Upper lobe of right lung (tissue), 1 donor: ENCODE results near the gene TUBGCP6. TPM values are rescaled to one million over a fixed set of nuclear protein-coding genes. Genes with fewer than 3 reads are reported as not detected.
A peak's percentile ranks its signal among the peaks of the same experiment; 100 is the strongest.

Experiments used
- ATAC-seq: fragments of 200-7000 bp; cut with Tn5 transposase; one replicate; pipeline ENCODE4 v1.9.1; 2020; ENCODE audit warnings: mild to moderate bottlenecking, moderate library complexity
- DNase-seq: peaks from one replicate; pipeline ENCODE4 v3.0.0-alpha.2; 2020
- H3K27ac ChIP-seq: fragments of 200-600 bp; one replicate; pipeline ENCODE4 v1.8.0; 2022
- H3K27me3 ChIP-seq: fragments of 200-600 bp; one replicate; pipeline ENCODE4 v1.8.0; 2022; ENCODE audit warnings: mild to moderate bottlenecking
- H3K36me3 ChIP-seq: fragments of 200-600 bp; one replicate; pipeline ENCODE4 v1.8.0; 2022
- H3K4me1 ChIP-seq: fragments of 200-600 bp; one replicate; pipeline ENCODE4 v1.8.0; 2022
- H3K4me3 ChIP-seq: fragments of 200-600 bp; one replicate; pipeline ENCODE4 v1.8.0; 2022; ENCODE audit warnings: mild to moderate bottlenecking
- H3K9me3 ChIP-seq: fragments of 200-600 bp; one replicate; pipeline ENCODE4 v1.8.0; 2022
- CTCF ChIP-seq: fragments of 200-600 bp; IDR thresholded peaks from one replicate; pipeline ENCODE4 v1.8.0; 2022; ENCODE audit warnings: antibody characterized with exemption
- intact Hi-C: fragments of 100-400 bp; cut with DNase I; formaldehyde crosslinking; loops from one replicate; pipeline ENCODE4 v1.11.0; 2022
- total RNA-seq: library from RNA; stranded (reverse); fragmentation: NEBNext Ultra II Directional; extraction: Animal tissue kit (Norgen Biotek cat#: 25700); gene quantifications from one replicate; pipeline ENCODE4 v1.2.1, GENCODE V29; 2021
- donor health status: DM: no; HTN: yes; CAD: no; lungs with severe emphysema.

Gene TUBGCP6
- total RNA-seq, 1 donor from 2014 or later, result 51.3 TPM

GRCh38 chr22:50253046-50253915, 8.5 kb upstream of the TUBGCP6 start:
- H3K27me3 ChIP-seq, result no peaks in the 10 kb centered on the region
- H3K9me3 ChIP-seq, result no peaks in the 10 kb centered on the region
- intact Hi-C loops, result no loop called here
- H3K4me3 ChIP-seq, result no peak overlapping the region
- no peaks in the 10 kb centered on the region for H3K36me3 ChIP-seq
- ATAC-seq (no peak), DNase-seq (no peak)
- H3K4me1 ChIP-seq, result peaks cover 11% of the 10 kb centered on the region
- no peak for TF ChIP-seq CTCF
- no peak overlapping the region for H3K27ac ChIP-seq

GRCh38 chr22:50252082-50253045, 7.5 kb upstream of the TUBGCP6 start:
- intact Hi-C loops, result no loop called here
- peak; percentile 90 for DNase-seq
- H3K27ac ChIP-seq, result peak overlapping the region; percentile 75

GRCh38 chr22:50251477-50252081, 6.8 kb upstream of the TUBGCP6 start:
- DNase-seq (no peak), ATAC-seq (peak; percentile 1)
- peak overlapping the region; percentile 75 for H3K27ac ChIP-seq

More at GRCh38 chr22:50252082-50253045, 7.5 kb upstream of the TUBGCP6 start:
- peaks cover 7% of the 10 kb centered on the region for H3K36me3 ChIP-seq
- no peaks in the 10 kb centered on the region for H3K9me3 ChIP-seq
- peak; percentile 74 for ATAC-seq
- no peaks in the 10 kb centered on the region for H3K27me3 ChIP-seq
- H3K4me1 ChIP-seq, result peaks cover 11% of the 10 kb centered on the region
- peak; percentile 72 for TF ChIP-seq CTCF
- H3K4me3 ChIP-seq, result peak overlapping the region; percentile 89

GRCh38 chr22:50250555-50251476, 6.0 kb upstream of the TUBGCP6 start, which contains the start of gene HDAC10:
Gene HDAC10, minus strand, starts transcription at chr22:50251265. Its CDS starts 233 bp downstream, at chr22:50251032.
- Histone ChIP-seq H3K4me1 (peaks cover 16% of the 10 kb centered on the region), H3K27me3 (no peaks in the 10 kb centered on the region), H3K9me3 (no peaks in the 10 kb centered on the region), H3K36me3 (peaks cover 21% of the 10 kb centered on the region), H3K4me3 (peak within 1 kb of the TSS; percentile 89), H3K27ac (peak within 1 kb of the TSS; percentile 80)
- no peak for TF ChIP-seq CTCF
- intact Hi-C loops, result no loop called here
- DNase-seq (peak; percentile 94), ATAC-seq (peak; percentile 86)

More at GRCh38 chr22:50251477-50252081, 6.8 kb upstream of the TUBGCP6 start:
- H3K4me3 ChIP-seq, result peak overlapping the region; percentile 89
- peaks cover 11% of the 10 kb centered on the region for H3K4me1 ChIP-seq
- no peaks in the 10 kb centered on the region for H3K27me3 ChIP-seq
- H3K9me3 ChIP-seq, result no peaks in the 10 kb centered on the region
- peaks cover 14% of the 10 kb centered on the region for H3K36me3 ChIP-seq
- intact Hi-C loops, result no loop called here
- no peak for TF ChIP-seq CTCF
